NB4 (cell line): Measurements from ENCODE around the gene PITPNC1.

Experiments
- DNase-seq: peaks from one replicate; pipeline ENCODE4 v3.0.0; 2010; ENCODE audit warnings: low read depth
- H3K4me3 ChIP-seq: one replicate; pipeline ENCODE4 v1.5.1; 2011; ENCODE audit warnings: mild to moderate bottlenecking, low read depth, low read length, moderate library complexity
- CTCF ChIP-seq: IDR thresholded peaks from one replicate; pipeline ENCODE4 v1.5.1; 2012; ENCODE audit warnings: low read depth, low read length
- MYC ChIP-seq: IDR thresholded peaks from 2 replicates; pipeline ENCODE4 v1.6.1; 2011; ENCODE audit warnings: low read depth, low read length
- POLR2A ChIP-seq: IDR thresholded peaks from 2 replicates; pipeline ENCODE4 v1.6.1; 2011; ENCODE audit warnings: mild to moderate bottlenecking; ENCODE audit not compliant: insufficient read length; ENCODE audit errors: extremely low read depth
- TF ChIP-seq, protein P1 (sequence below): IDR thresholded peaks from 2 replicates; pipeline ENCODE4 v1.6.1; 2011; ENCODE audit warnings: low read depth, low read length

Gene PITPNC1

DNA sequence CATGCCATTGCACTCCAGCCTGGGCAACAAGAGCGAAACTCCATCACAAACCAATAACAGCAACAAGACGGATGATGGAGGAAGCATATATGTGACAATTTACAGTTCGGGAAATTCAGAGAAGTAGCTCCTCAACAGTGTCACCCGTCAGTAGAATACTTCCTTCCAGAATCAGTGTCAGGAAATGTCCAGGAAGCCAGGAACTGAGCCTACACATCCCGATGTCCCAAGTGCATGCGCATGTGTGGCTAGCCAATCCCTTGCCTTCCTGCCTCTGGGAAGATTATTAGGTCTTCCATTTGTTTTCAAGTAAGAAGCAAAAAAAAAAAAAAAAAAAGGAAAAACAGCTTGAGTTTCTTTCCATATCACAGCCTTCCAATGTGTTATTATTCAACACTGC, 1.4 kb upstream of the PITPNC1 start:
- TF ChIP-seq CTCF, result no peak
- no peak for TF ChIP-seq MYC
- TF ChIP-seq, protein P1, sequence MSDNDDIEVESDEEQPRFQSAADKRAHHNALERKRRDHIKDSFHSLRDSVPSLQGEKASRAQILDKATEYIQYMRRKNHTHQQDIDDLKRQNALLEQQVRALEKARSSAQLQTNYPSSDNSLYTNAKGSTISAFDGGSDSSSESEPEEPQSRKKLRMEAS, result no peak
- TF ChIP-seq POLR2A, result no peak
- DNase-seq, result no peak
- H3K4me3 ChIP-seq, result no peak overlapping the region

DNA sequence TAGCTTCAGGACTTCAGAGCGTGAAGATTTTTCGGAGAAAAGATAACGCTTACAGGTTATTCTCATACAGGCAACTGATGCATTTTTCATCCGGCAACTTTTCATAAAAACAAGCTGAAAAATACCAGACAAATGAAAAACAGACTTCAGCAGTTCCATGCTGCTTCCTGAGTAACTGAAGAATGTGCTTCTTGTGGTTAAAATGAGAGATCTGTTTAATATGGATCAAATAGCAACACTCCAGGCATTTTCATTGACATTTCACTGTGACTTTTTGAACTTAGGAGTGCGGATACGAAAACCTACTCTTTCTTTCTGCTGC, 705 bp upstream of the PITPNC1 start:
- no peak for TF ChIP-seq MYC
- DNase-seq, result no peak
- H3K4me3 ChIP-seq, result peak overlapping the region; percentile 56

DNA sequence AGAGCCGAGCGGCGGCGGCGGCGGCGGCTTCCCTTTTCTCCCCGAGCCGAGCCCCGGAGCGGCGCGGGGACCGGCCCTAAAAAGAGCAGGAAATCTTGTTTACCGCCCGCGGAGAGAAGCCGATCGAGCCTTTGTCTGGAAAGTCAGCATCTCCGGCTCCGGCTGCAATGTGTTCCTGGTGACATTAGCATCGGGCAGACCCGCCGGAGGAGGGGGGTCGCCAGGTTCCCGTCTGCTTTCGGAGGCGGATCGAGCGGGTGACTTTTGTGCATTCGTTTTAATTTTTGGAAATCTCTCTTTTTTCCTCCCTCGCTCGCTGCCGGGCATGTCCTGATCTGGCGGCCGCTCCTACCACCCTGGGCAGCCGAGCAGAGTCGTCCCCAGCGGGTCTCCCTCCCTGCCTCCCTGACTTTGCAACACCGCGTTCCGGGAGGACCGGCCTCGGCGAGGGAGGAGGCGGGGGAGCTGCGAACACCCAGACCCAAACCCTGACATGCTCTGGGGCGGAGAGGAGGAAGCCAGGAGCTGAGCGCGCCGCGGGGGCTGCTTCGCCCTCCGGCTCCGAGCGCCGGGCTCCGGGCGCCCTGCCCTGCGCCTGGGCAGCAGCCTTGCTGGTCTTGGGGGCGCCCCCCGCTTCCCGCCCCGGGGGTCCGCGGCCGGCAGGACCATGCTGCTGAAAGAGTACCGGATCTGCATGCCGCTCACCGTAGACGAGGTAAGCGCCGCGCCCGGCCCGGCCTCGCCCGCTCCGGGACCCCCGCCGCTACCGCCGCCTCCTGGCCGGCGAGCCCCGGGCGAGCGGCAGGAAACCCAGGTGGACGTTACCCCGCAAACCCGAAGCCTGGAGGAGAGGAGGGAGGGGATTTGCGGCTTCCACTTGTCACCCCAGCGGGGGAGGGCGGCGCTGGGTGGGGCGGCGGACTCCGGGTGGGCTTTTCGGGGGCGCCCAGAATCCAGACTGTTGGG, 690 bp downstream of the PITPNC1 start:
- H3K4me3 ChIP-seq, result peak overlapping the region; percentile 68
- TF ChIP-seq, protein P1, result peak; percentile 32; the same call in 1 of the 2 replicates
- 0 out of 2 replicates have a peak, but pooled peaks have one; percentile 33 for TF ChIP-seq MYC
- peak; percentile 10 for TF ChIP-seq CTCF
- peak; percentile 14 for TF ChIP-seq POLR2A
- peak; percentile 84 for DNase-seq

DNA sequence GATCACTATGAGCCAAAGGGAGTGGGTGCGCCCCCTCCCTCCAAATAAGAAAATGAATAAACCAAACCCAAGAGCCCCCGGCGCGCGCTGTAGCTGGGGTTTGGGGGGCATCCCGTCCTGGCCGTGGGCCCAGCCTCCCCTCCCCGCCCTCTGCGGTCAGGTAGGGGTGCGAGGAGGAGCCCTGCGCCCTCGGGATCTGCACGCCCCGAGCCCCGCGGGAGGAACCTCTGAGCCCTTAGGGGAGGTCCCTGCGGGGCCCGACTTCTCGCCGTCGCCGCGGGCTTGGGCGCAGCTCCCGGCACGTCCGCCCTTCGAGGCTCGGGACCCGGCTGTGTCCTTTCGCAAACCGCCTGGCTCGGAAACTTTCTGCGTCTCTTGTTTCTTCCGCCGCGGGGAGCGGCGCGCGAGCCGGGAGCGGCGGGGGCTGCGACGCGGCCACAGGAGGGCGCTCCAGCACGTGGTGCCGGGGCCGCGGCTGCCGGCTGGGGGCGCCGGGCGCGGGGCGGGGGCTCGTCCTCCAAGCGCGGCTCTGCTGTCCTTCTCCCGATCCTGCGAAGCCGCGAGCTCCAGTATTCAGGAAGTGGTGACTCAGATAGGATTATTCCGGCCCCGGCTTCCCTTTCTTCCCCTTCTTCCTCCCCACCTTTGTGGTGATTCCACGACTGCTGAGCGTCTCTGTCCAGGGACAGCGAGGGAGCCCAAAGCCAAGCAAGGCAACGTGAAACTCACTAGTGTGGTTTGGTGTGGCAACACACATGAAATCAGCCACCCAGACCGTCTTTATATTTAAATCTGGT, 1.6 kb downstream of the PITPNC1 start:
- H3K4me3 ChIP-seq, result peak overlapping the region; percentile 68
- TF ChIP-seq MYC (peak; percentile 39), CTCF (peak; percentile 55), POLR2A (peak; percentile 7)
- TF ChIP-seq, protein P1, result 0 out of 2 replicates have a peak, but pooled peaks have one; percentile 0
- DNase-seq, result peak; percentile 88

DNA sequence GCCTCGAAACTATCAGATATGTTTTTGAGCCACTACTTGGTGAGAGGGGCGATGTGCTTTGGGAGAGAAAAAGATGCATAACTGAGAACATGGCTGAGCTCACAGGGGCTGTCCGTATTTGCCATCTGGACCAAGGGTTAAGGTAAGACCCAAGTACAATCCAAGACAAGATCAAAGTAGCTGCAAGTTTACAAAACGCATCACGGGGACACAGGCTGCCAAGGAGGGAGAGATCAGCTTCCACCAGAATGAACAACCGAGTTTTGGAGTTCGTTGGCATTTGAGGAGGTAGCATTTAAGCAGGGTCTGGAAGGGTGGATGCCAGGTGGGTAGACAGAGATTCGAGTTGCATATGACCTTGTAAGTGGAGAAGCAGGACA, 2.2 kb downstream of the PITPNC1 start:
- no peak for DNase-seq
- TF ChIP-seq POLR2A, result no peak
- peak overlapping the region; percentile 55 for H3K4me3 ChIP-seq

- H3K4me3 ChIP-seq, result no peak overlapping the region
- TF ChIP-seq POLR2A (no peak), MYC (no peak), CTCF (no peak)
- TF ChIP-seq, protein P1, result no peak
- DNase-seq, result no peak
Observed at GRCh38 chr17:67381929-67382257, 4.8 kb downstream of the PITPNC1 start.
